BLaER1 treated with 17β-estradiol and CSF1 and Interleukin-3, amounts not matched to agents 10 nM and 100 nM (cell line): ENCODE measurements around the gene RICTOR.

Experiments used
- H3K27ac ChIP-seq, 11 experiments: shearing (Covaris generic); formaldehyde crosslinking; 2 replicates each; pipeline ENCODE4 v1.8.1; 2022
- H3K27me3 ChIP-seq, 11 experiments: shearing (Covaris generic); formaldehyde crosslinking; 2 replicates each; pipeline ENCODE4 v1.8.1; 2022
- H3K36me3 ChIP-seq, 11 experiments: shearing (Covaris generic); formaldehyde crosslinking; 2 replicates each; pipeline ENCODE4 v1.8.1; 2022
- H3K4me1 ChIP-seq, 10 experiments: shearing (Covaris generic); formaldehyde crosslinking; 2 replicates each; pipeline ENCODE4 v1.8.1; 2022
- H3K4me2 ChIP-seq, 11 experiments: shearing (Covaris generic); formaldehyde crosslinking; 2 replicates each; pipeline ENCODE4 v1.8.1; 2022
- H3K4me3 ChIP-seq, 10 experiments: shearing (Covaris generic); formaldehyde crosslinking; 2 replicates each; pipeline ENCODE4 v1.8.1; 2022
- H3K9ac ChIP-seq, 11 experiments: shearing (Covaris generic); formaldehyde crosslinking; 2 replicates each; pipeline ENCODE4 v1.8.1; 2022
- H3K9me3 ChIP-seq, 11 experiments: shearing (Covaris generic); formaldehyde crosslinking; replicated peaks in 1 of 11; 2 replicates each; pipeline ENCODE4 v1.8.1; 2022
- H4K20me1 ChIP-seq, 11 experiments: shearing (Covaris generic); formaldehyde crosslinking; 2 replicates each; pipeline ENCODE4 v1.8.1; 2022
- Cebpa-rat ChIP-seq, 11 experiments: shearing (Covaris generic); IDR thresholded peaks; 2 replicates each; pipeline ENCODE4 v1.8.1; 2022

Gene RICTOR

GRCh38 chr5:38899936-38900335 lies 174.3 kb downstream of the RICTOR start:
- Histone ChIP-seq H3K27me3 (no peaks in the 10 kb centered on the region), H4K20me1 (no peaks in the 10 kb centered on the region), H3K27ac (no peak overlapping the region), H3K4me1 (no peaks in the 10 kb centered on the region), H3K9ac (no peak overlapping the region), H3K36me3 (no peaks in the 10 kb centered on the region), H3K4me3 (no peak overlapping the region), H3K9me3 (peaks cover 17 to 51% (median 27%) of the 10 kb centered on the region in 11 experiments; a peak in 20 of 22 replicates), H3K4me2 (no peak overlapping the region)
- TF ChIP-seq Cebpa-rat (IDR thresholded peaks at IDR 0.05): no peak

- TF ChIP-seq Cebpa-rat (IDR thresholded peaks at IDR 0.05): no peak
- H3K4me3 ChIP-seq: no peak overlapping the region
These were observed 177.4 kb downstream of the RICTOR start for GRCh38 chr5:38896760-38897159.

DNA sequence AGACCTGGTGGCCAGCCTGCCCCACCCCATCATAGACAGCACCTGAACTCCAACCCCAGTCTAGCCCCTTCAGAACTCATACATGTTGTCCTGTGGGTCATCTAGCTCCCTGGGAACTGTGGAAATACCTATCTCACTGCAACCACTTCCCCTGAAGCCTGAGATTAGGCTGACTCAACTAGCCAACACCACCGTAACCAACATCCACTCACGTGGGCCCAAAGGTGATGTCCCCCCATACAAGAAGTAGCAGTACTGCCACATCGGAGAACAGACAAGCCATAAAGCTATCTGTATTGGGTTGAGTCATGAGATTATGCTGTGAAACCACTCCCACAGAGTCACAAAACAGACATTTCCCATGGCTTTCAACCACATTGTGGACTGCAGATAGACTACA lies 181.8 kb downstream of the RICTOR start:
- no peak overlapping the region for H3K27ac ChIP-seq
- no peak overlapping the region for H3K4me2 ChIP-seq
- no peaks in the 10 kb centered on the region for H3K27me3 ChIP-seq
- H3K9ac ChIP-seq: no peak overlapping the region
- no peak for TF ChIP-seq Cebpa-rat (IDR thresholded peaks at IDR 0.05)
- no peaks in the 10 kb centered on the region for H3K36me3 ChIP-seq
- H4K20me1 ChIP-seq: no peaks in the 10 kb centered on the region
- no peak overlapping the region for H3K4me3 ChIP-seq
- peaks cover 0 to 6% (median 0%) of the 10 kb centered on the region in 10 experiments; a peak in 5 of 20 replicates for H3K4me1 ChIP-seq
- H3K9me3 ChIP-seq: peaks cover 4 to 27% (median 15%) of the 10 kb centered on the region in 11 experiments; a peak in 15 of 22 replicates

More at GRCh38 chr5:38896760-38897159, 177.4 kb downstream of the RICTOR start:
- Histone ChIP-seq H3K36me3 (no peaks in the 10 kb centered on the region), H3K27me3 (no peaks in the 10 kb centered on the region), H3K9ac (no peak overlapping the region), H3K9me3 (peaks cover 7 to 33% (median 15%) of the 10 kb centered on the region in 11 experiments; a peak in 15 of 22 replicates), H3K27ac (no peak overlapping the region), H3K4me1 (no peaks in the 10 kb centered on the region), H3K4me2 (no peak overlapping the region), H4K20me1 (no peaks in the 10 kb centered on the region)

GRCh38 chr5:38891563-38891962 lies 182.6 kb downstream of the RICTOR start:
- H3K9ac ChIP-seq: no peak overlapping the region
- no peak overlapping the region for H3K4me2 ChIP-seq
- no peak for TF ChIP-seq Cebpa-rat (IDR thresholded peaks at IDR 0.05)
- H3K4me1 ChIP-seq: peaks cover 0 to 6% (median 0%) of the 10 kb centered on the region in 10 experiments; a peak in 5 of 20 replicates
- H3K9me3 ChIP-seq: peaks cover 4 to 21% (median 11%) of the 10 kb centered on the region in 11 experiments; a peak in 15 of 22 replicates
- no peaks in the 10 kb centered on the region for H4K20me1 ChIP-seq
- no peaks in the 10 kb centered on the region for H3K27me3 ChIP-seq
- H3K27ac ChIP-seq: no peak overlapping the region
- H3K36me3 ChIP-seq: no peaks in the 10 kb centered on the region
- no peak overlapping the region for H3K4me3 ChIP-seq

DNA sequence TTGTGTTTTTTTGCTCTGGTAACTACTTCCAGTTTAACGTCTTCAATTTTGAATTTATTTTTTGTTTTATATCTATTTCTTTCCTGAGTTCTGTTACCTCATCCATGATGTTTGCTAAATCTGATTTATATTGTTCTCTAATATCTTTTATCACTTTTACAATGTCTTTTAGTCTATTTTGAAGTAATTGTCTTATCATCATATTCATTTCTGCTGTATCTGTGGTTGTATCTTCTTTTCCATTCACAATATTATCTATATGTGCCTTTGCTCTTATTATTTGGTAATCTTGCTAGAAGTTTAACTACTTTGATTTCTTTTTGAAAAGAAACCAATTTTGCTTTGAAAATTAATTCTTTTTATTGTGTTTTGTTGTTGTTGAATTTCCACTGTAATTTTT lies 184.8 kb downstream of the RICTOR start:
- Histone ChIP-seq H3K9ac (no peak overlapping the region), H3K27me3 (no peaks in the 10 kb centered on the region), H3K4me1 (peaks cover 0 to 6% (median 0%) of the 10 kb centered on the region in 10 experiments; a peak in 5 of 20 replicates), H3K27ac (no peak overlapping the region), H3K36me3 (no peaks in the 10 kb centered on the region), H3K9me3 (peaks cover 0 to 9% (median 0%) of the 10 kb centered on the region in 11 experiments; a peak in 3 of 22 replicates), H3K4me3 (no peak overlapping the region), H3K4me2 (no peak overlapping the region), H4K20me1 (no peaks in the 10 kb centered on the region)
- no peak for TF ChIP-seq Cebpa-rat (IDR thresholded peaks at IDR 0.05)

GRCh38 chr5:38888041-38888440 lies 186.2 kb downstream of the RICTOR start:
- peaks cover 0 to 6% (median 0%) of the 10 kb centered on the region in 10 experiments; a peak in 5 of 20 replicates for H3K4me1 ChIP-seq
- no peak for TF ChIP-seq Cebpa-rat (IDR thresholded peaks at IDR 0.05)
- no peak overlapping the region for H3K9ac ChIP-seq
- peak overlapping the region in 3 of 11 experiments; percentile 9 to 32 (median 27); a peak in 3 of 22 replicates for H3K4me2 ChIP-seq
- H3K27ac ChIP-seq: no peak overlapping the region
- H3K4me3 ChIP-seq: no peak overlapping the region
- peaks cover 0 to 5% (median 0%) of the 10 kb centered on the region in 11 experiments; a peak in 1 of 22 replicates for H3K9me3 ChIP-seq
- peaks cover 0 to 10% (median 0%) of the 10 kb centered on the region in 11 experiments; a peak in 1 of 22 replicates for H3K27me3 ChIP-seq
- H4K20me1 ChIP-seq: no peaks in the 10 kb centered on the region
- H3K36me3 ChIP-seq: no peaks in the 10 kb centered on the region
